COR-L47 (cell line): Measurements from ENCODE around the gene TRMT2A.
A peak's percentile ranks its signal among the peaks of the same experiment; 100 is the strongest.
"Not testable (repeated sequence)": the region's sequence is repeated elsewhere in the genome, so short reads cannot be mapped to it uniquely, and the experiment has no call there.

Source experiments
- DNase-seq: peaks from one replicate; lab custom pipeline; 2025; lab: John Stamatoyannopoulos, UW

Gene TRMT2A

DNA sequence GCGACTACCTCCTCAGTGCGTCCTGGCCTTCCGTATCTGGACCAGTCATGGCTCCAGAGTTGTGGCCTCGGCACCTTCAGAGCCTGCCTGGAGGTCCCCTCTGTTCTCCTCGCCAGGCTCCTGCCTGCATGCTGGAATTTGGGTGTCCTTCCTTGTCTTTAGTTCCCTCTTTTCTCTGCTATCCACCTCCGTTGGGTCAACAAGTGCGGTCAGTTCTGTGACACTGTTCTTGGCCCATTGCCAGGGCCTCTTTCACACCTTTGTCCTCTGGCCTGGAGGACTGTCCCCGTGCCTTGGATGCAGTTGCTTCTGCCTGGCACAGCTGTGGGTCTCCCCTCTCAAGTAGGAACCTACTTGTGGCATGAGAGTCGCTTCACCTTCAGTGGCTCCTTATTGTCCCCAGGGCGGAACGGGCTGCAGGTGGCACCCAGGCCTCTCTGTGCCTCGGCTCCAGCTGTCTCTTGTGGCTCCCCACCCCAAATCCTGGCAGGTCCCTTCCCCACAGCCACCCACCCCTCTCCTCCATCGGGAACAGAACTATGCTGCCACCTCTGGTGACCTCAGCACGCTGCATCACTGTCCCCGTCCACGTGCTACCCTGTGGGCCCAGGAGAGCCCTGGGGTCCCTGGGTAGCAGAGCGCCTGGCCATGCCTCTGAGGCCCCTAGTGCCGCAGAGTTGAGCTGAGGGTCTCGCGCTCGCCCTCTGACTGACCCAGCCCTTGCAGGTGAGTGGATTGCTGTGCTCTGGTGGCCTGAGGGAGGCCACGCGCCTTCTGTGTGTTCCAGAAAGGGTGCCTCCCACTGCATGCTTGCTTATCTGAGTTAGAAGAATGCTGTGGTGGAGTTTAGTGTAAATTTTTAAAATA is 32.2 kb downstream of the TRMT2A start:
- peak; percentile 18 for DNase-seq

DNA sequence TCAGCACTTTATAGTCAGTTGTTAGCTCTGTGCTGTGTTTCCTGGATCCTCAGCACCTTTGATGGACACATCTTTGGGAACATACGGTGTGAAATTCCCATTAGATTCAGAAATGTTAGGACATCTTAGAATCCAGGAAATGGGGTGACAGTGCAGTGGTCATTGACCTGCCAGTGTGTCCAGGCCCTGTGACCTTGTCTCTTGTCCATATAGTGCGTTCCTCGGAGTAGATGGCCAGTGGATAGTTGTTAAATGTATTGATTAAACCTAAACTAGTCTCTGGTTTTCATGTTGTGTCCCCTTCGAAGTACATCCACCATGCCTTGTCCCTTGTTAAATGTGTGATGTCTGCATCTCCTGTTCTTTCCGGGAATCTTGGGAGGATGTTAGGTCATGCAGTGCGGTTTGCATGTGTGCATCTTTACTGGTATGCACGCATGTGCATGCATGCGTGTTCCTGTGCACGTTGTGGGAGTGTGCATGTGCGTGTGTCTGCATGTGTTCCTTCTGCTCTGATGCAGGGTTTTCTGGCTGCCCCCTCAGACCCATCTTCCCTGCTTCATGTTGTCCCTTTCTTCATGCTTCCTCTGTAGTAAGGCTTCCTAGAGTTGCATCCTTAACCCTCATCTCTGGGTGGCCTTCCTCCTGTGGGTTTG is 33.0 kb downstream of the TRMT2A start:
- no peak for DNase-seq

DNA sequence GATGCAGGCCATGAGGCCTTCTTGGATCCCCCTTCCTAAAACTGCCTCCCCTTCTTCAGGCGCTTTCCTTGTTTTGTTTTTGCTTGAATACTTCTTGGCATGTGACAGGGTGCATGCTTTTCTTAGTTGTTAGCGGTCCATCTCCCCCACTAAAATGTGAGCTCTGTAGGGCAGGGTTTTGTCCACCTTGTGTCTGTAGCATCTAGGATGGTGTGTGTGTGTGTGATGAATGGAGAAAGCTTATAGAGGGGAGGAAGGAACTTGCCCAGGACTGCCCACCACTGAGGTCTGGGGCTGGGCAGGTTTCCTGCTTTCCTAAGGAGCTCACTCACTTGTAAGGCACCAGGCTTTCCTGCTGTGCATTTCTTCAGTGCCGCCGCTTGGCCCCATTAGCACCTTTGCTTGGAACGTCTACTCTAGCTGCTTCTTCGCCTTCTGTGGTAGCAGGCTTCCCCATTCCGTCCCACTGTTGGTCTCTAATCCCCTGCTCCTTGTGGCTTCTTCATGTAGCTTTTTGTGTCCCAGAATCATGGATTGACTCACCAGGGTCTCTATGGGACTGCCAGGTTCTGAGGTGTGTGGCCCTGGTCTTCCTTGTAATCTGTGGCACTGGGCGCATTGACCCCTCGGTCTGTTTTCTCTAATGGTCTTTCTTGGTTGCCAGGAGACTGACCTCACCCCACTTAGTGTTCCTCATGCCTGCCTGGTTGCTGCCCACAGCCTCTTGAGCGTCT is 33.7 kb downstream of the TRMT2A start:
- no peak for DNase-seq

DNA sequence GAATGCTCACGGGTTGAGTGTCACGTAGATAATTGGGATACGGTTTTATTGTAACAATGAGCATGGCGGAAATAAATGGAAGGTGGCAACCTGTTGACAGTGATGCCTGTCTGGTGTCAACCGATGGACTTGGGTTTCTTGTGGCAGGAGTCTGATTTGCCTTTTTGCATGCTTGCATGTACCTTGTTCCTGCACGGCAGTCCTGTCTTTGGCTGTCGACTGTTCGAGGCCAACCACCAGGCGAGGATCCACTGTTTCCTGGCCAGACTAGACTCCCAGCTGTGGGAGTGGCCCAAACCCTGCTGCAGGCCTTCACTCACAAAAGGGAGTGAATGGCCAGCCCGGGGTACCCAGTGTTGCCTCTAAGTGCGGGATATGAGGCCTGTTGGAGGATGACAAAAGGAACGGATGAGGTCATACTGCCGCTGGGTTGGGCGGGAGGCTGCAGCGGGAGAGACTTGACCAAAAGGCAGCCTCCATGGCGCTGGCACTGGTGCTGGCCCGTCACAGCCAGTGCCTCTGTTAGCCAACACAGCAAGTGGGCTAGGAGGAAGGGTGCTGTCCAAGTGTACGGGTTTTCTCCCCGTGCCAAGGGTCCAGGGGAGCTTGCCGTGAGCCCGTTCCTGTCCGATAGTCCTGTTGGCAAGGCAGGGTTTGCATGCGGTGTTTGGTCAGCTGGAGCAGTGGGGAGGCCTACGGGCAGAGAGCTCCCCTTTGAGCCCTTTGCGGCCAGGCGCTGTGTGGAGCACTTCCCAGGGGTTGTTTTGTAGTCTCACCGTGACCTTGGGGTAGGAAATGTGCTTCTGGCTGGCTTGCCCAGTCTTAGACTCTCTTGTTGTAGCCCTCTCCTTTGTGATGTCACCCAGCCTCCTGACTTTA is 36.0 kb downstream of the TRMT2A start:
- peak; percentile 41 for DNase-seq

DNA sequence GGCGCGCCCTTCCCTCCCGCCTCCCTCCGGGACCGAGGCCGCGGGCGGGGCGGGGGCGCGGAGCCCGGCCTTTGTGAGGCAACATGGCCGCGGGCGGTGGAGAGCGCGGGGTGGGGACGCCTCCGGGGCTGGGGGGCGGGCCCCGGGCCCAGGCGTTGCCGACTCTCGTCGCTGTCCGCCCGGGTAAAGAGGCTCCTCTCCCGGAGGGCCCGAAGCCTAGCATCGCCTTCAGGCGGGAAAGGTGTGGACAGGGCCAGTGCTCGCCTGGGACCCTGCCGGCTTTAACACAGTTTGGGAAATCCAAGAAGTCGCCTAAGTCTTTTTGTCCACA is 36.6 kb downstream of the TRMT2A start:
- DNase-seq: peak; percentile 71

DNA sequence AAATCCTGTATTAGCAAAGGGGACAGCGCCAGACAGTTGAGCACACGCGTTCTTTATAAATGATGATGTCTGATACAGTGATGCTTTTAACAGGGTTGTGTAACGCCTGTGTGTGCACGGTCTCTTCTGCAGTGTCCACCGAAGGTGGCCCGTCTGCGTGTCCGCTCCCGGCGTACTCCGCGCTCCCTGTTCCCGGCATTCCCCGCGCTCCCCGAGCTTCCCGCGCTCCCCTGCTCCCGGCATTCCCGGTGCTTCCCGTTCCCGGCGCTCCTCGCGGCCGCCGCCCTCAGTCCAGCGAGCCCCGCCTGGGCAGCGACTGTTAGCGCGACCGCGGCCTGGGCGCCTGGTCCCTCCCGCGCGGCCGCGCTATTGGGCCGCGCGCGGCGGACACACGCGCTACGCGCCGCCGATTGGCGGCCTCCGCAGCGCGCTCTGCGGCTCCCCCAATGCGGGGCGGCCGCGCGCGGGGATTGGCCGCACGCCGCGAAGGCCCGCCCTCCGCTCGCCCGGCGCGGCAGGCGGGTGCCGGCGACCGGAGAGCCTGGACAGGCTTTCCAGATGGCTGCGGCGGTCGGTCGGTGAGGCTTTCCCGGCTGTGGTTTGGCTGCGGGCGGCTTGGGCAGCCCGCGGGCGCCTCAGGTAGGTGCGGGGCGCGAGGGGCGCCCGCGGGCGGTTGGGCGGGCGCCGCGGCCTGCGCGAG is 37.1 kb downstream of the TRMT2A start, which contains the start of gene DGCR8:
DGCR8 (plus strand) TSS at position 497 of the 700 bp plus-strand sequence. CDS start 5,723 bp downstream, outside the sequence.
- DNase-seq: peak; percentile 94

DNA sequence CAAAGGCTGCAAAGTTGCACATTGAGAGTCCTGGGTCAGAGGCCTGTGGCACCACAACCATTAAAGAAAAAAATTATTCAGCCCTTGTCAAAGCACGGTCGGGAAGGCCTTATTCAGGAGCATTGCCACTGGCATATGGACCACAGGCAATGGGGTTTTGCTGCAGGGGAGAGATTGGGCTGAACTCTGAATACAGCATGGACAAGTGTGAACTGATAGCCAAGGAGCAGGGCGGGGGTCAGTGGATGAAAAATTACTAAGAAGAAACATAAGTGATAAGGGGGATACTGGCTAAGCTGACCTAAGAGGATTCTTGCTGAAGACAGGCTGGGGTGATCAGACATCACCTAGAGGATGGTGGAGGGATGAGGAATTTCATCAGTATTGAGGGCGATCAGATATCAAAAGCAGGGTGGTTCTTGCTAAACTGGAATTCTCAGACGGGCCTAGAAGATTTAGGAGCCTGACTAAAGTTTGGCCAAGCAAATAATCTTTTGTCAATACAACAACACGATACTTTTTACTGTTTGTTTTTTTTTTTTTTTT is 40.3 kb downstream of the TRMT2A start:
- no peak for DNase-seq

DNA sequence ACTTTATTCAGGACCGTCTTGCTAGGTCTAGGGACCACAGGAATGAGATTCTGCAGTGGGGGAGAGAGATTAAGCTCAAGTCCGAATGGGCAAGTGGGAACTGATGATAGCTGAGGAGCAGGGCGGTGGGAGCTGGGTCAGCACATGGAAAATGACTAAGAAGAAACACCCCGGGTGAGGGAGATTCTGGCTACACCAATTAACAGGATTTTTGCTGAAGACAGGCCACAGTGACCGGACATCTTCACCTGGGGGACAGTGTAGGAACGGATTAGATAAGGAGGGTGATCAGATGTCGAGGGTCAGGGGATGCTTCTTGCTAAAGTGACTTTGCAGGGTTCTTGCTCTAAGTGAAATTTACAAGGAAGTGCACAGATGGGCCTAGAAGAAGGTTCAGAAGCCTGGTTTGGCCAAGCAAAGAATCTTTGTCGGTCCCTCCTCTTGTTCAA is 45.5 kb downstream of the TRMT2A start:
- DNase-seq: no peak

DNA sequence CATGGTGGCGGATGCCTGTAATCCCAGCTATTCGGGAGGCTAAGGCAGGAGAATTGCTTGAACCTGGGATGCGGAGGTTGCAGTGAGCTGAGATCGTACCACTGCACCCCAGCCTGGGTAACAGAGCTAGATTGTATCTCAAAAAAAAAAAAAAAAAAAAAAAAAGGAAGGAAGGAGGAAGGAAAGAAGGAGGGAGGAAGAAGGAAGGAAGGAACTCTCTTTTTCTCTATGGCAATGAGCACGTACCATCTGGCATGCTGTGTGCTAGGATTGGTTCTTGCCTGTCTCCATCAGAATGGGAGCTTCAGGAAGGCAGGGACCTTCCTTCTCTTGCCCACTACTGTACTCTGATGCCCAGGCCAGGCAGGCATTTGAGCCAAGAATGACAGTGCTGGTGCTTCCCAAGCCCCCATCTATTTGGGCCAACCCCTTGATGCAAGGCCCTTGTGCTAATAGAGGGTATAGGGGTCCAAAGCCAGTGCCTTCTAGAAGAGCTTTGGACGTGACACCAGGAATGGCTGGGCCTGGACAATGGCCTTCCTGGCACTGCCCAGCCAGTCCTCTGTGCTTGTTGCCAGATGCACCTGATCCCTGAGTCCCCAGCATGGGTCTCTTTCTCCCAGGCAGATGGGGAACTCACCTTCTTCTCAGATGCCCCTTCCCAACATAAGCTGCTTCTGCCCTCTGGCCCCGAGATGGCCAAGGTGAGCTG is 47.5 kb downstream of the TRMT2A start:
- DNase-seq: no peak

DNA sequence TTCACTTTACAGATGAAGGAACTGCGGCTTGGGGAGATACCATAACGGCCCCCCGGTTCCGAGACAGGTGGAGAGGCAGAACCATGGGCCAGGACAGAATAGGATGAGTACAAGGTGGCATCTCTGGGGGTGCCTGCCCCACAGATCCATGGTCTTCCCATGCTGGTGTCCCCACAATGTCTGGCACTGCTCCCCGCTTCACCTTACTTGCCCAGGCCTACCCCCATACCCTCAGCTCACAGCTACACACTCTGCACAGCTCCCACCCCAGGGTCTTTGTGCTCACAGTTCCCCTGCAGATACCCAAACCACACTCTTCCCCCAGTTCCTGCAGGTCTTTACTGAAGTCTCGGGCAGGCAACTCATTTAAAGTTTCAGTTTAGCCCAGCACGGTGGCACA is 48.4 kb downstream of the TRMT2A start:
- no peak for DNase-seq

DNA sequence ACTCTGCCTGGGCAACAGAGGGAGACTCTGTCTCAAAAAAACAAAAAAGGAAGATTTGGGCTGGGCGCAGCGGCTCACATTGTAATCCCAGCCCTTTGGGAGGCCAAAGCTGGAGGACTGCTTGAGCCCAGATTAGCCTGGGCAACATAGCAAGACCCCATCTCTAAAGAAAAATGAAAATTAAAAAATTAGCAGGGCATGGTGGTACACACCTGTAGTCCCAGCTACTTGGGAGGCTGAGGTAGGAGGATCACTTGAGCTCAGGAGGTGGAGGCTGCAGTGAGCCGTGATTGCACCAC is 49.7 kb downstream of the TRMT2A start:
- DNase-seq: not testable (repeated sequence)

DNA sequence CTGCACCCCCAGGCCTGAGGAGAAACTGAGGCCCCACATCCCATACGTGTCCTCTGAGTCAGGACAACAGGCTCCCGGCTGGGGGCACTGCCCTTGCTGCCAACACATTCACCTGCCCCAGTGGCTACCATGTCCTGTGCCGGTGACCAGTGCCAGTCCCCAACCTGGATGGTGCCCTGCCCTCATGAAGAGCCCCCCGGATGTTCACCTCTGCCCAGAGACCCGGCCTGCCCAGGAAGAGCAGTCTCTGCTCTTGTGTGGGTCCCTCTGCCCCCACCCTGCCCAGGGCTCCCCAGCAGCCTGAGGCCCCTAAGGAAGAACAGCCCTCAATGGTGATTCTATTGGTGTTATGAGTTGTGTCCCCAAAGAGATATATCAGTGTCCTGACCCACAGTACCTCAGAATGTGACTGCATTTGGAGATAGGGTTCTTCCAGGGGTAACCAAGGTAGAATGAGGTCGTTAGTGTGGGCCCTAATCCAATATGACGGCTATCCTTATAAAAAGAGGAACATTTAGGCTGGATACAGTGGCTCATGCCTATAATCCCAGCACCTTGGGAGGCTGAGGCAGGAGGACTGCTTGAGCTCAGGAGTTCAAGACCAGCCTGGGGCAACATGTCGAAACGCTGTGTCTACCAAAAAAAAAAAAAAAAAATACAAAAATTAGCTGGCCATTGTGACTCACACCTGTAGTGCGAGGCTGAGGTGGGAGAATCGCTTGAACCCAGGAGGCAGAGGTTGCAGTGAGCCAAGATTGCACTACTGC is 50.2 kb downstream of the TRMT2A start:
- no peak for DNase-seq

DNA sequence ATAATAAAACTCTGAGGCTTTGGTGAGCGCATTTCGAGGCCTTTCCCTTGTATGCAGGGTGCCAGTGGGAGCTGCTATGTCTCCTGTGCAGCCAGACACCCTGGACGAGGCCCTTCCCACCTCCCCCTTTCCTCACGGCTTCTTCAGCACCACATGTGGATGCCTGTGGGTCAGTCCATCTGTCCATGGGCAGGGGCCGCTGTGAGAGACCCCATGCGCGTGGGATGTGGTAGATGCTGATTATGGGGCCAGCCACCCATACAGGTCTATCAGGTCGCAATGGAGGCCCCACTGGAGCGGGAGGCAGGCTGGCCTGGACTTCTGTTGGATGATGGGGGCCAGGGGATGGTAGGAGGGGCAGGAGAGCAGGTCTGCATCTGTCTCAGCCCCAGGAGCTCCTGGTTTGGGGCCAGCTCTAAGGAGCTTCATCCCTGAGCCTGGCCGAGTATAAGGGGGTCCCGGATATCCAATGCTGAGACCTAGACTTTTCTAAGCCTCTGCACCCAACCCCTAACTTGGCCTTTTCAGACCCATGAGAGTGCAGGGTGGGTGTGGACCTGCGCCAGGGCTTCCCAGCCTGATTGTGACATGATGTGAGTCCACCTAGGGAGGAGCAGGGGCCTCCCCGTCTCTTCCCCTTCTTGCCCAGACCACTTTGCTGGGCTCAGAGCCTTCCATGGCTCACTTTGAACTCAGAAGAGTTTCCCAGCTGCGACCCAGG is 51.0 kb downstream of the TRMT2A start:
- no peak for DNase-seq

DNA sequence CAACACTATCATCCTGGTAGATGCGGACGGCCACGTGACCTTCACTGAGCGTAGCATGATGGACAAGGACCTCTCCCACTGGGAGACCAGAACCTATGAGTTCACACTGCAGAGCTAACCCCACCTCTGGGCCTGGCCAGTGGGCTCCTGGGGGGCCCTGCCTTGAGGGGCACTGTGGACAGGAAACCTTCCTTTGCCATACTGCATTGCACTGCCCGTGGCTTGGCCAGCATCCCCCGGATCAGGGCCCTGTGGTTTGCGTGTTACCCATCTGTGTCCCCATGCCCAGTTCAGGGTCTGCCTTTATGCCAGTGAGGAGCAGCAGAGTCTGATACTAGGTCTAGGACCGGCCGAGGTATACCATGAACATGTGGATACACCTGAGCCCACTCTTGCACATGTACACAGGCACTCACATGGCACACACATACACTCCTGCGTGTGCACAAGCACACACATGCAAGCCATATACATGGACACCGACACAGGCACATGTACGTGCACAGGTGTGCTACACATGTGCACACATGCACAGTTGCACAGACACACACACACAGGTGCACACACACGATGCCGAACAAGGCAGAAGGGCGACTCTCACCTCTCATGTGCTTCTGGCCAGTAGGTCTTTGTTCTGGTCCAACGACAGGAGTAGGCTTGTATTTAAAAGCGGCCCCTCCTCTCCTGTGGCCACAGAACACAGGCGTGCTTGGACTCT is 52.3 kb downstream of the TRMT2A start:
- no peak for DNase-seq

DNA sequence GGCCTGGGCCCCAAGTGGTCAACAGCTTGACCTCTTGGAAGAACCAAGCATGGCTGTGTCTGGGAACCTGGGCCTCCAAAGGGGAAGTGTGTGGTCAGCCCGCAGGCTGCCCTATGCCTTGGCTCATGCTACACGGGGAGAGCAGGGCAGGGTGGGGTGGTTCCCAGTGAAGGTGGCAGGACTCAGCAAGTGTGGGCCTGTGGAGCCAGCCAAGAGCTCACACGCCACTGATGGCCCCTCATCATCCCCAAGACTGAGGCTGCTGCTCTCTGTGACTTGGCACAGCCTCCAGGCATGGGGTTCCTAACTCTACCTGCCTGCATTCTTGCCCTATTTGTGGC is 52.9 kb downstream of the TRMT2A start:
- DNase-seq: no peak

DNA sequence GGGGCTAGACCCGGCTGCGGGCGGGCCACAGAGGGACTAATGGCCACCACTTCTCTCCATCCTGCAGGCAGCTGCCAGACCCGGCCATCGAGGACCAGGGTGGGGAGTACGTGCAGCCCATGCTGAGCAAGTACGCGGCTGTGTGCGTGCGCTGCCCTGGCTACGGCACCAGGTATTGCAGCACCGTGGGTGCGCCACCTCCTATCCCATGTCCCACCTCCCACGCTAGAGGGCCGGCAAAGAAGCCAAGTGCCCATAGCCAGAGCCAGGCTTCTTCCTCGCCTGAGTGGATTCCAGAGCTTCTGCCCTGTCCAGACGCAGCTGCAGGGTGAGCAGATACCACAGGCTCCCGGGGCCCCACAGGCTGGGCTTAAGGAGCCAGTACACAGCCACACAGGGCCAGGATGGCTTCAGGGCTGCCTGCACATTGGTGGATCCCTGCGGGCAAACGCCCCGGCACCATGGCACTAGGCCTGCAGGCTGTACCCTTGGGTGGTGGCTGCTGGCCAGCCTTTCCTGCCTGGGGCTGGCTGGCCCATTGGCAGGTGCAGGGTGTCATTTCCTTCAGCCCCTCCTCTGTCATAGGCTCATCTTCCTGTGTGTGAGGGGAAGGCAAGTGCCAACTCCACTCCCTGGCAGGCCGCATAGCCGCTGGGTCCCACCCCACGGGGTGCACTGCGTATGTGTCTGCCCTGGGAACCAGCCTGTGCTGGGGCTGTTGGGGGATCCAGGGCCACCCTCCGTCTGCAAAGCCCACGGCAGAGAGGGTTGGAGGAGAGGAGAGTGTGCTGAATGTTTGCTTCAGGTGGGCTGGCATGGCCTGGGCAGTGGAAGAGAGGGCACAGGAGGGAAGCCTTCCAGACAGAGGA is 53.5 kb downstream of the TRMT2A start:
- no peak for DNase-seq

DNA sequence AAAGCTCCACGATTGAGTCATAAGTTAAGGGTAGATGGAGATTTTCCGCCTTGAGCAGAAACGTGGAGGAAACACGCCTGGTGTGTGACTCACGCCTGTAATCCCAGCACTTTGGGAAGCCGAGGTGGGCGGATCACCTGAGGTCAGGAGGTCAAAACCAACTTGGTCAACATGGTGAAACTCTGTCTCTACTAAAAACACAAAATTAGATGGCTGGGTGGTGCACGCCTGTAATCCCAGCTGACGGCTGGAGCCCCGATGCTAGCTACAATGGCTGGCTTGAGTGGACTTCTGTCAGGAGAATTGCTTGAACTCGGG is 54.3 kb downstream of the TRMT2A start:
- no peak for DNase-seq
